ENCODE measurements around the gene HGF.

Gene HGF

GRCh38 chr7:81682873-81683272 lies 87.0 kb downstream of the HGF start:
- no peak for DNase-seq (ENCODE audit: low read depth)

- no peak for DNase-seq (ENCODE audit: low read depth)
Observed at GRCh38 chr7:81680120-81680519, 89.7 kb downstream of the HGF start.

DNA sequence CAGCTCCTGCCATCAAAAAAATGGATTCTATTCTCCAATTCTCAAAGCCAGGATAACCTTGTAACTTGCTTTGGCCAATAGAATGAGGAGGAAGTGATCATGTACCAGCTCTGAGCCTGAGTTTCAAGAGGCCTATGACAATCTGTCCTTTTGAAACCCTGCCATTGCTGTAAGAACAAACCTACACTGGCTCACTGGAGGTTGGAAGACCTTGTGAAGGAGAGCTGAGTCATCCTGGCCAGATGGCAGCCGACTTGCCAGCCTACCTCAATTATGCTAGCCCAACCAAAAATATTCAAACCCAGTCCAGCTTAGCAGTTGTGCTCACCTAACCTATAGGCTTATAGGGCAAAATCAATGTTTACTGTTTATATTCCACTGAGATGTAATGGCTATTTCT lies 93.0 kb downstream of the HGF start:
- no peak for DNase-seq (ENCODE audit: low read depth)

DNA sequence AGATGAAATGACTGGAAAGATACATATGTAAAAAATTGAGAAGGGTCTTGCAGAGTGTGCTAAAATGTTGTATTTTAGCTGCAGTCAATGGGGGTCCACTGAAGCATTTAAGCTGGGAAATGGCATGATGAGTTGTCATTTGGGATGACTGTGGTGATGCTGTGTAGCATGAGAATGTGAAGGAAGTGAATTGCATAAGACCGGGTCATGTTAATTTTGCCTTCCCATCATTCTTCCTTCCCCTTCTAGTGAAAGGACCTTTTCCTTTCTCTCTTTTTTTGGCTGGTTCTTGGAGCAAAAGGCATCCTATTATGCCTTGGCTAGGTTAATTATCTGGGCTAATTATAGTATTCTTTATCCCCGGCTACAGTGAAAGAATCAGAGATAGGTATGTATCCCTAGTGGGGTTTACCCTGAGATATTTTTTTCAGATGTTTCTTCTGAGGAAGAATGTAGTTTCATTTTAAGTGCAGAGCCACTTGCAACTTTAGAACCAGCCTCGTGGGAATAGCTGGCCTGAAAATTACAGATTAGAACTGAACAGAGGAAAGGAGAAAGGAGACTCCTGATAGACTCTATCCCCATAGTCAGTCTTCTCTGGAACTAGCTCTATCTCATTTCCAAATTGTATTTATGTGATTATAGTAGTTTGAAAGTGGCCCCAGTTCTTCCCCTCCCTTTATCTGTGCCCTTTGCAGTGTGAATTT lies 93.6 kb downstream of the HGF start:
- no peak for DNase-seq (ENCODE audit: low read depth)

DNA sequence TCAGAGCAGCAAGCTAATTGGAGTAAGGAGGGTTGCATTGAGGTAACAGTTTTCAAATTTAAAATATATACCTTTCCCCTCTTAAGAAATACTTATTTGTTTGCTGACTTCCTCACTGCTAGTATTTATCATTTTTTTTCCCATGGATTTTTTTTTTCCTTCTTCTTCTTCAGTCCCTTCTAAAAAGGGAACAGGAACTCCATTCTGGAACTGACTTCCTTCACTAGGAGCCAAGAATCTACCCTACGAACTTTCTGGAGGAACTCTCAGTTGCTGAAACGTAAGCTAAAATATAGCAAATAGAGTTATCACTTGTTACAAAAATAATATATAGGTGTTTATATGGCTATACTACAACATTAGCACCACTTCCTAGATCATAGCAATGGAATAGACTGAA lies 95.4 kb downstream of the HGF start:
- DNase-seq (ENCODE audit: low read depth), result no peak

- no peak for DNase-seq (ENCODE audit: low read depth)
Observed at GRCh38 chr7:81672872-81673271, 97.0 kb downstream of the HGF start.

DNA sequence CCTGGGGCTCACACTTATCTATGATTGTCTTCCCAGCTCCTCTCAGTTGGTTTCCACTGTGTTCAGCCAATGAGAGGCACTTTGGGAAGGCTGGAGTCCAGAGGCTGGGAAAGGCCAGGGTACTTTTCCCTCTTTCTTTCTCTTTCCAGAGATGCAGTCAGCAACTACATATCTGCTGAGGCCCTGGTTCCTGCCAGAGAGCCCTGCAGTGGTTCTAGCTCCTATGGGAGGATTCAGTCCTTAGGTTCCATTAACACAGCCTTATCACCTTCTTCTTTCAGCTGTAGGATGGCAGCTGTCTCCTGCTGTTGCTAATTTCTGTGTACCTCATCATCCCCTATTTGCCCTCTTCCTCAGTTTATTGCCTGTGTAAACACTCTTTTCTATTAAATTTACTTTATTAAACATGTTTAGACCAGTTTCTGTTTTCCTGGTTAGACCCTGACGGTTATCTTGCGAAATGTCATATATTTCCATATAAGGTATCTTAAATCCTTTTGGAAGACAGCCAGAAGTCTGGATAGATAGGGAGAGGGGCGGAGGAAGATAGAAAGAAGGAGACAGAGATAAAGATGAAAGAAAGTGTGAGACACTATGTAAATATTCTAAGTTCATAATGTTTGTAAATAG lies 100.3 kb downstream of the HGF start:
- no peak for DNase-seq (ENCODE audit: low read depth)

DNA sequence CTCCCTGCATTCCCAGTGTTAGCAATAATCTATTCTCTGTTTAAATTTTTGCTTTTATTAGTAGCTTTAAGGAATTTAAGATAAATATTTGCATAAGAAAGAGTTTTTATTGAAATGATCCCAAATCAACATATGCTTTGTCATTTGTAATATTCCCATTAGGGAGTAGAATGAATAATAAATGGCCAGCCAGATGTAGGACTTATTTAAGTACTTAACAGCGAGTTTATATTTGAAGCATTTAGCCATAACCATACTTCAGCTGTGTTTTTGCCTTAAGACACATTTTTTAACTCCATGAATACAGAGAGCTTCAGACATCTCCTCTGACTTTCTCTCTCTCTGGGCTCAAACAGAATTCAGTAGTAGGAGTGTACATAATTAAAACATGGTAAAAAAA lies 103.6 kb downstream of the HGF start:
- DNase-seq (ENCODE audit: low read depth), result no peak

- DNase-seq (ENCODE audit: low read depth), result no peak
Observed at GRCh38 chr7:81665236-81665635, 104.6 kb downstream of the HGF start.

GRCh38 chr7:81664304-81664703 lies 105.5 kb downstream of the HGF start:
- DNase-seq (ENCODE audit: low read depth), result no peak

GRCh38 chr7:81662531-81662930 lies 107.3 kb downstream of the HGF start:
- DNase-seq (ENCODE audit: low read depth), result no peak

- no peak for DNase-seq (ENCODE audit: low read depth)
Observed at GRCh38 chr7:81659697-81660395, 110.0 kb downstream of the HGF start.

- no peak for DNase-seq (ENCODE audit: low read depth)
Observed at GRCh38 chr7:81657551-81657950, 112.3 kb downstream of the HGF start.

GRCh38 chr7:81655271-81655670 lies 114.6 kb downstream of the HGF start:
- DNase-seq (ENCODE audit: low read depth), result no peak

- no peak for DNase-seq (ENCODE audit: low read depth)
Observed at GRCh38 chr7:81652225-81652624, 117.6 kb downstream of the HGF start.
